NOMO-1 treated with dmso at 0.1 percent for 144 hours (cell line): Measurements from ENCODE around the gene IFIT1B.
"Not testable (repeated sequence)": the region's sequence is repeated elsewhere in the genome, so short reads cannot be mapped to it uniquely, and the experiment has no call there.

Experiments
- DNase-seq: peaks from one replicate; lab custom pipeline; 2025; ENCODE audit not compliant: unreplicated experiment; lab: John Stamatoyannopoulos, UW

IFIT1B gene

GRCh38 chr10:89348481-89348880, 29.4 kb upstream of the IFIT1B start:
- peak; percentile 20 for DNase-seq

- no peak for DNase-seq
Measured at GRCh38 chr10:89348975-89349374, 28.9 kb upstream of the IFIT1B start.

DNA sequence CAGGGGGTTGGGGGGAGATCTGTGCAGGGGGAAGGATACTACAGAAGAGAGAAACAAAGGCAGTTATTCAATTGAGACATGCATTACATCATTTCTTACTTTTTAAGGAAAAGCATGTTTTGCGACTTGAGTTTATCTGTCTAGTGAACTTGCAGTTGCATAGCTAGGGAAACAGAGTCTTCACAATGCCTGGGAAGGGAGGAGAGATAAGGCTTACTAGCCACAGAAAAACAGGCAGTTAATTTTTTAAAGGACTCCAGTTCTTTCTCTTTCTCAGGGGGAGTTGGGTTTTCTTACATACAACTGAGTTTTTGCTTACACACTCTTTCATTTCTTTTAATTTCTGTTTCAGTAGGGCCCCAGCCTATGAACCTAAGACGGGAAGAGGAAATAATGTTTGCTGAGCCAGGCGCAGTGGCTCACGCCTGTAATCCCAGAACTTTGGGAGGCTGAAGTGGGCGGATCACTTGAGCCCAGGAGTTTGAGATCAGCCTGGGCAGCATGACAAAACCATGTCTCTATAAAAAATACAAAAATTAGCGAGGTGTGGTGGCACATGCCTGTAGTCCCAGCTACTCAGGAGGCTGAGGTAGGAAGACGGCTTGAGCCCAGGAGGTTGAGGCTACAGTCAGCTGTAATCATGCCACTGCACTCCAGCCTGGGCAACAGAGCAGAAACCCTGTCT, 27.1 kb upstream of the IFIT1B start:
- DNase-seq = not testable (repeated sequence)

DNA sequence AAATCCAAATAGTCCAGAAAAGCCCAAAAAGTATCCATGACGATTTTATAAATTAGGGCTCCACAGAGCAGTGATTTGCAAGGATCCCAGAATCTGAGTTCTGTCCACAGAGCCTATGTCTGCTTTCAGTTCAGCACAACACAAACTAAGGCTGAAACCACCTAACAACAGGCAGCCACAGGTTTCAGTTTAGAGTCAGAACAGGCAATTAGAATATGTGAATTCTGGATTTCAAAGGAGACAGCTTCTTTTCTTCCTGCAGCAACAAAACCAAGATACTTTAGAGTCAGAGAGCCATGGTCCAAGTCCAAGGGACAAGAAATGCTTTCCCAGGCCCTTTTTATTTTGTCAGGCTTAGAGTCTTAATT, 26.5 kb upstream of the IFIT1B start:
- no peak for DNase-seq

GRCh38 chr10:89351780-89352597, 25.9 kb upstream of the IFIT1B start:
- no peak for DNase-seq

DNA sequence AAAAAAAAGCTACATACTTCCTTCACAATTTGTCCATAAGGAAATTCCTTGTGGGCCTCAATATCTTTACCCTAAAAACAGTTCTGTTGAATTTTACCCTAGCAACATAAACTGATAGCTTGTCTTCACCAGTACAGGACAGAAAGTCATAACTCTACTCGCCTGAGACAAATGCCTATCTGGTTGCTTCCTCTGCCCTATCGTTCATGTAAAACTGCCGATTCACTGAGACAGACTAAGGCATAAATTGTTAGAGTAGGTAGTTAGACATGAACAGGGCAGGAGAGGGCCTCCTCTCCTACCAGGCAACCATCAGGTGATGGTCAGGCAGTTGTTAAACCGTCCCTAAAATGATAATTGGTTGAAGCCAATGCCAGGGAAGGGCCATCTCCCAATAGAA, 25.1 kb upstream of the IFIT1B start:
- DNase-seq = no peak

GRCh38 chr10:89355394-89355931, 22.4 kb upstream of the IFIT1B start:
- no peak for DNase-seq

GRCh38 chr10:89357096-89357495, 20.8 kb upstream of the IFIT1B start:
- DNase-seq = no peak

DNA sequence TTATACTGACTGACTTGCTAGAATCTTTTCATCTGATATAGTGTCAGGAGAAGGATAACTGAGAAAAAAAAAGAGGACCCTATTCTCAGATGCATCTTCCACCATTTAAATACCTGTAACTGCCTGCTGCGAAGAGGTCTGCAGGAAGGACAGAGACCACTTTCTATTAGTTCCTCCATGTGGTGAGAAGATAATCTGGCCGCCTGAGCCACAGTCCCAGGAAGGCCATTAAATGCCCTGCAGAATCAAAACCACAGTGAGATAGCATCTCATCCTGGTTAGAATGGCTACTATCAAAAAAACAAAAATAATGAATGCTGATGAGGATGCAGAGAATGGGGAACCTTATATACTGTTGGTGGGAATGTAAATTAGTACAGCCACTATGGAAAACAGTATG, 19.9 kb upstream of the IFIT1B start:
- no peak for DNase-seq

GRCh38 chr10:89360157-89360556, 17.7 kb upstream of the IFIT1B start:
- DNase-seq = no peak

DNA sequence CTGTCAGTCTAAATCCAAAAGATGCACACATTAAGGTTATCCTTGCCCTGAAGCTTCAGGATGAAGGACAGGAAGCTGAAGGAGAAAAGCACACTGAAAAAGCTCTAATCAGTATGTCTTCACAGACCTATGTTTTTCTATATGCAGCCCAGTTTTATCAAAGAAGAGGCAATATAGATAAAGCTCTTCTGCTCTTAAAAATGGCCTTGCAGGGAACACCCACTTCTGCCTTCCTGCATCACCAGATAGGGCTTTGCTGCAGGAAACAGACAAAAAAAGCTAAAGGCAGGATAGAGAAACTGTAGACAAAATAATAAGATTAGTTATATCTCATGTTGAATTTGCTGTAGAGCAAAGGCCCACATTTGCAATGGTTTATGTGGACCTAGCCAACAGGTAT, 14.9 kb upstream of the IFIT1B start:
- no peak for DNase-seq

GRCh38 chr10:89363729-89364442, 14.0 kb upstream of the IFIT1B start:
- DNase-seq = no peak

- DNase-seq = no peak
Measured at GRCh38 chr10:89364531-89364930, 13.3 kb upstream of the IFIT1B start.

DNA sequence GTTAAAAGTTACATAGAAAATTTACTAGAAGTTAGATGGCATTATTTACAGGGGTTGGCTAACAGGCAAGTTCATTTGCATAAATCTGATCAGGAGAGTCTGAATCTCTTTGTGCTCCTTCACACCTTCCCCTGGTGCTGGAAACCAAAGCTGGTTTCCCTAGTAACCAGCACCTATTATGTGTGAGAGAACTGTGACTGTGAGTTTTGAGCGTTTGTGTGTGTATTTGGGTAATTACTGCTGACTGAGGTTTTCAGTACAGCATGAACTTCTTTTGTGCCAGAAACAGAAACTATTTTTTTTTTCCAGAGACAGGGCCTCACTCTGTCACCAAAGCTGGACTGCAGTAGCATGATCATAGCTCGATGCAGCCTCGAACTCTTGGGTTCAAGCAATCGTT, 10.3 kb upstream of the IFIT1B start:
- no peak for DNase-seq

GRCh38 chr10:89368129-89368528, 9.7 kb upstream of the IFIT1B start:
- no peak for DNase-seq

DNA sequence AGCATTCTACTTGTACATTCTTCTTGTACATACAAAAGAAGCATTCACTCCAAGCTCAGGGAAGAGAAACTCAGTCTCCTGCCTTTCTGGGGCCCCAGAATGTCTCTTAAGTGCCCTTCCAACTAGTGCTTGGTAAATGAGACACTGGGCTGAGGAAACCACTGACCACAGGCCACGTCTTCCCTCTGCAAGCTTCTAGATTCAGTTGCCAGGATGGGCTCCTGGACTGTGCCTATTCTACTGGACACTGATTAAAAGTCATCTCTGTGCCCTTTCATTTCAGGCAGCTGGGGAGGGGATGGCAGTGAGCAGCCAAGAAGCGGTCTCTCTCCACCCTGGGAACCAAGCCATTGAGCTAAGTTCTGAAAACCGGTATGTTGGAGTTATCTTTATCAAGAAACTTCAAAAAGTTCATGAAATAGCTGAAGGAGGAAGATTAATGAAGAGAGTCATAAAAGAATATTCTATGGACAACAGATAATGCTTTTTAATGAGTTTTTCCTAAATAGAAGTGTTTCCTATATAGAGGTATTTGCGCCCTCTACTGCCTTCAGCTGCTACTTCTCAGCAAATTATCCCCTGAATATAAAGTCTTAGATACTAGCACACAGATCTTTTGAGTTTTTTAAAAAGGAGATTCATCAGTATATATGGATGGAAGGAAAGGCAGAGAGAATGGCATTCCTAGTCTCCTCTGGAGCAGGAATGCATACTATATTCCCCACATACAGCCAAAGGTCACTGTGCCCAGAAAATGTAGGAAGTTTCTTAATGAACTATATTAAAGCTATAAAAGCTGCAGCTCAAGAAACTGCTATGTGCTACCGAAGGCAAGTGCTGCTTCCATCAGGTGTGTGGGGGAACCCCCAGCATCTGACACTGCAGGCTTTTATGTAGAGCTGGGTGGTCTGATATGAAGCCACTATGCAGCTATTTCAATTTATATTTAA, 8.4 kb upstream of the IFIT1B start:
- no peak for DNase-seq

DNA sequence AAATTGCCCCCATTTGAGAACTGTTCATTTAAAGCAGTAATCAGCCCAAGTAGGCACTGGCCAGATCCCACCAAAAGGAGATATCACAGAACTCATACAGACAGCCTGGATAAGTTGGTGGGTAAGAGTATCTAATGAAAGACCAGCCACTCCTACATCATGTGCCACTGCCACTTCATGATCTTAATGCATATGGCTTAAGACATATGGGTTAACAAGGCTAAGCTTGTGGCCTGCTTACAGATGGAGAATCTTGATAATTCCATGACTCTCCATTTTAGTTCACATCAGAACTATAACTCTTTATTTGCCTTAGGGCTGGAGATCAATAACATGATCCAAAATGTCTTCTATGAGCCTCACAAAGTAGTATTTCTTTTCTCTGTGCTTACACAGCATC, 6.8 kb upstream of the IFIT1B start:
- DNase-seq = no peak

GRCh38 chr10:89371987-89372386, 5.9 kb upstream of the IFIT1B start:
- DNase-seq = no peak

- DNase-seq = no peak
Measured at GRCh38 chr10:89373916-89374711, 3.7 kb upstream of the IFIT1B start.

DNA sequence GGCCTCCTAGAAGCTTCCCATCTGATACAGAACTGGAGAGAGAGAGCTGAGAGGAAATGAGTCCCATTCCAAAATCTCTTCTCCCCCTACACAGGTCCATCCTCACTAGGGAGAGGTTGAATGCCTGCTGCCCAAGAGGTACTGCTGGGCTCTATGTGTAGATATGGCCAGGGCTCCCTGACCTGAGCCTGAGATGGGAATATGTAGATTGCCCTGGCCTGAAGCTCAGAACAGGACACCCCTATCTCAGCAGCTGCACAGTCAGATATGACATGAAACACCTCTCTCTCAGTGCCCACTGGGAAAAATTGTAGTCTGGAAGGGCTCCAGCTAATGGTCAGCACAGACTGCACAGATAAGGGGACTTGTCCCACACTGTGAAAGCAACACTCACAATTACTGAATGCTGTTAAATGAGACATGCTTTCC, 3.1 kb upstream of the IFIT1B start:
- DNase-seq = no peak
